ENCODE measurements around the gene TTC39C. TPM values are rescaled to one million over a fixed set of nuclear protein-coding genes. Genes with fewer than 3 reads are reported as not detected.

TTC39C gene
- total RNA-seq, 4 donors from 2014 or later: 12.3 to 35.9 (median 24.8) TPM

- Histone ChIP-seq H3K36me3 (peaks cover 0 to 73% (median 5%) of the 10 kb centered on the region in 3 donors), H3K27me3 (no peaks in the 10 kb centered on the region), H3K9me3 (no peaks in the 10 kb centered on the region), H3K27ac (no peak overlapping the region), H3K4me1 (no peaks in the 10 kb centered on the region), H3K4me3 (no peak overlapping the region)
- WGBS, 2 donors: 75 to 76% methylated on average over 6 to 7 of the region's 8 CpGs
- TF ChIP-seq POLR2A (IDR thresholded peaks at IDR 0.05) (no peak), CTCF (IDR thresholded peaks at IDR 0.05) (no peak)
- intact Hi-C loops (cut with DNase I): no loop called here
- no peak for DNase-seq
These were observed 155.8 kb downstream of the TTC39C start for GRCh38 chr18:24170360-24170759.

GRCh38 chr18:24173997-24174396, 159.4 kb downstream of the TTC39C start:
- Histone ChIP-seq H3K27ac (no peak overlapping the region), H3K36me3 (peaks cover 0 to 50% (median 0%) of the 10 kb centered on the region in 3 donors), H3K9me3 (no peaks in the 10 kb centered on the region), H3K4me3 (no peak overlapping the region), H3K4me1 (no peaks in the 10 kb centered on the region), H3K27me3 (no peaks in the 10 kb centered on the region)
- WGBS, 2 donors: 70 to 84% methylated on average over 3 of the region's 3 CpGs
- intact Hi-C loops (cut with DNase I): no loop called here
- DNase-seq: no peak
- TF ChIP-seq POLR2A (IDR thresholded peaks at IDR 0.05) (no peak), CTCF (IDR thresholded peaks at IDR 0.05) (no peak)

- peaks cover 0 to 41% (median 0%) of the 10 kb centered on the region in 3 donors for H3K36me3 ChIP-seq
- no peaks in the 10 kb centered on the region for H3K27me3 ChIP-seq
- H3K4me1 ChIP-seq: no peaks in the 10 kb centered on the region
- TF ChIP-seq POLR2A (IDR thresholded peaks at IDR 0.05) (no peak), CTCF (IDR thresholded peaks at IDR 0.05) (peak in 5 of 6 experiments; percentile 51 to 66 (median 57))
- intact Hi-C loops (cut with DNase I): no loop called here
- WGBS, 2 donors: 66% methylated on average over 7 of the region's 7 CpGs
- no peak for DNase-seq
- H3K4me3 ChIP-seq: no peak overlapping the region
- H3K9me3 ChIP-seq: no peaks in the 10 kb centered on the region
- no peak overlapping the region for H3K27ac ChIP-seq
These were observed 162.3 kb downstream of the TTC39C start for GRCh38 chr18:24176727-24177416.

GRCh38 chr18:24177499-24178133, 163.1 kb downstream of the TTC39C start:
- 69 to 83% methylated on average over 5 of the region's 5 CpGs for WGBS, 2 donors
- Histone ChIP-seq H3K9me3 (no peaks in the 10 kb centered on the region), H3K36me3 (peaks cover 0 to 41% (median 0%) of the 10 kb centered on the region in 3 donors), H3K4me3 (no peak overlapping the region), H3K27ac (no peak overlapping the region), H3K27me3 (no peaks in the 10 kb centered on the region), H3K4me1 (no peaks in the 10 kb centered on the region)
- no peak for TF ChIP-seq CTCF (IDR thresholded peaks at IDR 0.05)
- TF ChIP-seq POLR2A (IDR thresholded peaks at IDR 0.05): no peak
- no peak for DNase-seq
- intact Hi-C loops (cut with DNase I): no loop called here

GRCh38 chr18:24180048-24180447, 165.5 kb downstream of the TTC39C start:
- Histone ChIP-seq H3K27me3 (no peaks in the 10 kb centered on the region), H3K9me3 (no peaks in the 10 kb centered on the region), H3K4me3 (no peak overlapping the region), H3K4me1 (no peaks in the 10 kb centered on the region), H3K36me3 (peaks cover 0 to 27% (median 0%) of the 10 kb centered on the region in 3 donors), H3K27ac (no peak overlapping the region)
- 81 to 97% methylated on average over 1 of the region's 1 CpG for WGBS, 2 donors
- intact Hi-C loops (cut with DNase I): loop anchor here (10.0 kb wide), 1 partner anchor 115 kb away; no protein-coding TSS in a partner anchor
- DNase-seq: no peak
- TF ChIP-seq POLR2A (IDR thresholded peaks at IDR 0.05): no peak
- TF ChIP-seq CTCF (IDR thresholded peaks at IDR 0.05): no peak

Measured in esophagus squamous epithelium (tissue), 5 donors.